Fibroblast of the conjunctiva (primary cell): ENCODE results near the gene NIPAL3.

Source experiments
- DNase-seq: peaks from one replicate; pipeline ENCODE4 v3.0.0-alpha.2; 2010; ENCODE audit warnings: low read depth

NIPAL3 gene

DNA sequence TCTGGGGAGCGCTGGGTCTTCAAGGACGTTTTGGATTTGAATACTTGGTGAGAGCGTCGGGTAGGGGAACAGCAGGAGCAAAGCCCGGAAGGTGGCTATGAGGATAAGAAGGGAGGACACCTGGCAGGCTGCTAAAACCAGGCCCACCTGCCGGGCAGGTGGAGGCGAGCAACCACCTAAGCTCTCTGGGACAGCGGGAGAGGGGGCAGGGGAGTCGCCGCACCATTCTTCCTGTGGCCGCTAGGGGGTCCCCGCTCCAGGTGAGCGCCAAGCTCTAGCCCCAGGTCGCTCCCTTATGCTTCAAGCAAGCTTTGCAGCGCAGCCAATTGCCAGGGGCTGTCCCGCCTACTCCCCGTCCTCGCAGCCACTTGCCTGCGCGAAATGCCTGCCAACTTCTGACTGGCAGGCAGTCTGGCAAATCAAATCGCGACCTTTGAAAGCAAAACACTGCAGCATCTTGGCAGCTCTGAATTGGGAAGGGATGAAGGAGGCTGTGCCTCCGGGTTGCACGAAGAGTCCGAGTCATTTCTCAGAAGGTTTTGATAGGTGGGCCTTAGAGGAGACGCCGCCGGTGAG is at the start of gene NIPAL3:
Gene NIPAL3, plus strand, starts transcription at position 469 of the 576 bp plus-strand sequence. CDS start 3,746 bp downstream, outside the sequence.
- DNase-seq: peak; percentile 98

DNA sequence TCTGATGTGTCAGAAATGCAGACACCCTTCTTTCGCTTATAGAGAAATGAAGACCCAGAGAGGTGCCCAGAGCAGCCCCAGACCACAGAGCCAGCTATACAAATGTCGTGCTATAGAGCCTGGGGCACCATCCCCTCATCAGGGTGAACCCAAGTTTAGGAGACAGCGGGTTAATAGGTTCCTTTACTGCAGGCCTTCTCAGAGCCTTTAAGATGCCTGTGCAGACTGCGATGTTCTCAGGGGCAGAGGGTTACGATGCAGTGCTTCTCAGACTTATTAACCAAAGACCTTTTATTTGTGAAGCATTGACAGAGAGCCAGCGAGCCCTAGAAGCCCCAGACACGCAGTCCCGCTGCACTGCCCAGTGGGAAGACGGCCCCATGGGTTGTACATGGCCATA is 48.9 kb upstream of the NIPAL3 start:
- no peak for DNase-seq

DNA sequence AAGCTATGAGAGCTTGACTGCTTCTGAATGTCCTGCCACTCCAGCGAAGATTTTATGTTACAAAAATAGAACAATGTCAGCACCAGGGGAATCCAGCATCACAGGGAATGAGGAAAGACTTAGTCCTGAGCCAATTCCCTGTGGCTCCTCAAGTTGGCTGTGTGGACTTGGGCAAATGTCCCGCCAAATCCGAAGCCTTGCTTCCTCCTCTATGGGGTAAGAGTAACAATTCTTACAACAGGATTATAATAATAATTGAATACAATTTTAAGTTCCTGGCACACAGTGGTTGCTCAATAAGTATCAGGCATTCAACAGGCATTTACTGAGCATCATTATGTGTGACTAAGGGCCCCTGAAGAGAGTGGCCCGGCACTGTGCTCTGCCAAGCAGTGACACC is 46.4 kb upstream of the NIPAL3 start:
- DNase-seq: no peak

DNA sequence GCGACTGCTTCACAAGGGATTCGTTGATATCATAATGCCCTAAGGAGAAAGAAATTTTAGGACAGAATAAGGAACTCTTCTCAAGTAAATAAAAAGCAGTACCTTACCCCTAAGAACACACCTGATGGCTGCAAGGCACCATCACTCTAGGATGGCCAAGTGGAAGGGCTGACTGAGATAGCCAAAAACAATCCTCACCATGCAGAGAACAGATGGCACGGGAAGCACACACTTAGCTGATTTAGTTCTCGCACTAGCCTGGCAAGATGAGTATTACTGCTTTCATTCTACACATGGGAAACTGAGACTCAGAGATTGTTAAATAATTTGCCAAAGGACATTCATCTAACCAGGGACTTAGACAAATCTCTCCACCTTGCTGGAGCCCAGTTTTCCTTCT is 45.8 kb upstream of the NIPAL3 start:
- DNase-seq: no peak

DNA sequence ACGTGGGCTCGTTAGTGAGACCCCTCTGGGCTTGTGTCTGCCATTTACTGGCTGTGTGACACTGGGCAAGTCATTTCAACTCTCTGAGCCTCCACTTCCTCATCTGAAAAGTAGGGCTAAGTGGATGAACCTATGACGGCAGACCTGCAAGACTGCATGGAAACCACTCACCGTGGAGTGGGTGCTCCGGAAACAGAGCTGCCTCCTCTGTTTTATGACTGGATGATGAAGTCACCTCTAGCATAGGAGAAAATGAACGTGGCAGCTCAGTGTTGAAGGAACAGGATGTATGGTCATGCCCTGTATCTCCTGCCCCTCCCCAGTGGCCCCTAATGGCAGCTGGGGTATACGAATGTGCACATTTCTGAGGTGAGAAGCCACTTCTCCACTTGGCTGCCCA is 42.6 kb upstream of the NIPAL3 start:
- DNase-seq: no peak

DNA sequence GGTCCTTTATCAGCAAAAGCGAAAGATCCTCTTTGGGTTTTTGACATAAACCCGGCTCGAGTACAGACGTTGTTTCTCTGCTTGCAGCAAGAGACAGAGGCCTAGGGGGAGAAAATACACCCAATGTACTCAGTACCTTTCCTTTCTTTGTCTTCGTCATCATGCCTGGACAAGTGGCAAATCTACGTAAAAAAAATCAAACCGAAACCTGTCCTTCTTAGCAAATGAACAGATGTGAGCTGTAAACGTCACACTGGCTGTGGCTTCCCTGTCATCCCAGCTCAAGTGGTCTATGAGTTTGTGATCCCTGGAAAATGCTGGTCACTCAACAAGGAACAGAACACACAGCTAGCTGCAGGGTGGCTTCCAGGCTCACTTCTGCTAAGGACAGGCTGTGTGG is 41.9 kb upstream of the NIPAL3 start:
- no peak for DNase-seq

DNA sequence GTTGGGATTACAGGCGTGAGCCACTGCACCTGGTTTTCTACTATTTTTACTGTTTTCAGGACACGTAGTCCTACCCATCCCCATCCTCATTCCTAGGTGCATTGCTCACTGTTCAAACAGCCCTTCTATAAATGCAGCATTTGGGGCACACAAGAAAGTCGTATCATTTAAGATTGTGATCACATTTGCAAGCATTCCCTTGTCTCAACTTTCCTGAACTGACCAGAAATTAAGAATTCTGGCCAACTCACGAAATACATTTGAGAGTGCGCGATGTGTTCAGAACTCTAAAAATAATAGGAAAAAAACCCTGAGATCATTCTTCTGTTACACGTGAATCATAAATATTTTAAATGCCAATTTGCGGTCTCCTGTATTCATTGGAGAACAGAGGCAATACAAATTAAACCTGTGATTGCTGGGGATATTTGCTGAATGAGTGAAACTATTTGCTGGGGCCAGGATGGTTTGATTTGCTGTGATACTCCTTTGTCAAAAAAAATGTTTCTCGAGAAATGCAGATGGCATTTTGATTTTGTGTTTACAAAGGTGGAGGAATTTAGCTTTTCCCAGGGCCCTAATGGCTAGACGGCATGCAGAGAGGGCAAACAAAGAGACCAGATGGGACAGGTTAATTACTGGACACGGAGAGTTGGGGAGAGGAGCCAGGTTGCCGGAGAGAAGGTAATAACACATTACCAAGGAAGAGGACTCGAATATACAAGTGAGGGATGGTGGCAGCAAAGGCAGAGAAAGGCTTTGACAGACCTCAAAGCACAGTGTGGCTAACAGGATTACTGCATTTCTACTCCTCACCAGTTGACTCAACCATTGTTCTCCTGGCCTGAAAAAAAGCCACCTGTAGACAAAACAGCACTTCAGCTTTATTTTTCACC is 40.5 kb upstream of the NIPAL3 start:
- no peak for DNase-seq

DNA sequence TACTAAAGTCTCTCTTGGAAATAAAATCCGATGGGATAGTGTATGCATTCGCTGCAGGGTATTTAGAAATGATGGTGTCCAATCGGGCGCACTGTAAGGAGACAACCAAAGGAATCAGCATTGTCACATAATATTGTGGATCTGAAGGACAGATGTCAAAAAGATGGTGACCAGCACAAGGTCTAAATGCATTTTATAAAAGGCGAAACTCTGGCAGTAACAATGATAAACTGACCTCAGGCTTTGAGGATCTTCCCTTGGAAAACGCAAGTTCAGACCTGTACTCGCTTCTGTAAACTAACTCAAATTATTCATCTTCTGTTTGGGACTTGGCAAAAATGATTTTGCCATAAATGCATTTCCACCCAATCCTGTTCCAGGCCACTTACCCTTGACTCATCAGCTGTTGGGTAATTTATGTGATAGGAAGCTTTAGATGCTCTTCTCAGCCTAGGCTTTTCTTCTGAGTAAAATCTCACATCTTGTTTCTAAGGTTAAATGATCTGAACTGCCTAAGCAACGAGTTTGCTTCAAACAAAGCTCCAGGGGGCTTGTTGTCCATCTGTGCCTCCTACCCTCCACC is 35.8 kb upstream of the NIPAL3 start:
- DNase-seq: no peak

DNA sequence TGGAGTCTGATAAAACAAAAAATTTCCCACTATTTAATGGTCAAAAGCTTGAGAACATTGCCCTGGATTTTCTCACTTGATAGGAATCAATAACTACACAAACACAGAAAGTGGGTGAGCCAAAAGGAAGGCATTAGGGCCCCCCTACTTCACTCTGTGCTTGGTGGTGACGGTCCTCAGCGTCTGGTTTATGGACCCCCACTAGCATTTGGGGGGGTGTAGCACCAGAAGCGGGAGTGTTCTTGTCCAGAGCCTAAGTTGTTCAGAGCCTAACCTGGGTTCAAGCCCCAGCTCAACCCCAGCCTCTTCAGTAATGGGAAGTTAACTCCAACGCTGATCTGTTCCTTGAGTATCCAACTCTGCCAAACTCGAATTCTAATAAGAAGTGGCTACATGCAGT is 35.1 kb upstream of the NIPAL3 start:
- no peak for DNase-seq

DNA sequence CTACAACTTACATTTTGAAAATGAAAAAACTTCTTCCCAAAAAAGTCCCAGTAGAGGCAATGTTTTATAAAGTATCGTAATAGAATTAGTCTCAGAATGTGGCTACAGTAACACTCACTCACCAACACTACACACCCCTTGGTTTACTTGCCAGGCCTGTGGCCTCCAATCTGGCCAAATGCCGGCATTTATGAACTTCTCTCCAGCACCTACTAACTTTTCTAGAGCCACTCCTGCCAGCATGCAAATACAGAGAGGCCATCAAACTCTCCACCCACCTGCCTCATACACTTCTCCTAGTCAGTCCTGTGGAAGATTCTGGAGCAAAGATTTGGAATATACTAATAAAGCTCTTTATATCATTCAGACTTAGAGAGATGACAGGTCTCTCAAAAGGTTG is 34.3 kb upstream of the NIPAL3 start:
- DNase-seq: no peak

DNA sequence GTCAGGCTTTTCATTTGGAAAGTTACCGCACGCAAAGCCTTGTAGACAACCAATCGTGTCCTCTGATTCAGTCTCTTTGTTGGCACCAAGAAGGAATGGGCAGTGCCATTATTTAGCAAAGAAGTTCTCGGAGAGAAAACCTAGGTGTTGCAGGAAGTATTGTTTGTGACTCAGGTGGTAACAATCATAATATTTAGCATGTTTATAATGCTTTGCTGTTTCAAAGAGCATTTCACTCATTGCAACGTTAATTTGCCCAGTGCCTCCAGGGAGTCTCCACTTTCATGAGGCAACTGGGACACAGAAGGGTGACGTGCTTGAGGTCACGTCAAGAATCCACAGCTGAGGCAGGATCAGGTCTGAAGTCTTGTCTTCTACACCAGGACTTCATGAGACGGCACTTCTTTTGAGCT is 33.4 kb upstream of the NIPAL3 start:
- no peak for DNase-seq

DNA sequence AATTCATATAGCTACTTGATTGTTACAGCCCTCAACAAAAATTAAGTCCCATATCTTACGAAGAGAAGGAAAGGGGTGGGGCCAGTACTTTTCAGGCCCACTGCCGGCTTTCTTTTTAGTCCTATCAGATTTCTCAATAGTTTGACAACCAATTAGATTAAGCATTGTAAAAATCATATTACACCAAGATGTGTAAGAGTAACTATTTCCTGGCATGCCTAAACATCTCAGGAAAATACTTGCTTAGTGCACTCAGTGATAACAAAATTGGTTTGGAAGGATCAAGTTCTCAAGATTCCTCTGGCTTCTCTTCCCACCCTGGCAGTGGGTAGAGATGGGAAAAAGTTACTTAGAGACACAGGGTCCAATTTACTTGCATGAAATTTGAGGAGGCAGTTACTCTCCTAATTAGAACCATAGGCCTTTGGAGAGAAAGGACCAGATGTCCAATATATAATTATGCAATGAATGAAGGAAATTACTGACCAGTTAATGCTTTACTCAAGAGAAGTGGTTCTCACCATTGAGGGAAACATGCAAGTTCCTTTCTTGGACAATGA is 32.1 kb upstream of the NIPAL3 start:
- DNase-seq: no peak

DNA sequence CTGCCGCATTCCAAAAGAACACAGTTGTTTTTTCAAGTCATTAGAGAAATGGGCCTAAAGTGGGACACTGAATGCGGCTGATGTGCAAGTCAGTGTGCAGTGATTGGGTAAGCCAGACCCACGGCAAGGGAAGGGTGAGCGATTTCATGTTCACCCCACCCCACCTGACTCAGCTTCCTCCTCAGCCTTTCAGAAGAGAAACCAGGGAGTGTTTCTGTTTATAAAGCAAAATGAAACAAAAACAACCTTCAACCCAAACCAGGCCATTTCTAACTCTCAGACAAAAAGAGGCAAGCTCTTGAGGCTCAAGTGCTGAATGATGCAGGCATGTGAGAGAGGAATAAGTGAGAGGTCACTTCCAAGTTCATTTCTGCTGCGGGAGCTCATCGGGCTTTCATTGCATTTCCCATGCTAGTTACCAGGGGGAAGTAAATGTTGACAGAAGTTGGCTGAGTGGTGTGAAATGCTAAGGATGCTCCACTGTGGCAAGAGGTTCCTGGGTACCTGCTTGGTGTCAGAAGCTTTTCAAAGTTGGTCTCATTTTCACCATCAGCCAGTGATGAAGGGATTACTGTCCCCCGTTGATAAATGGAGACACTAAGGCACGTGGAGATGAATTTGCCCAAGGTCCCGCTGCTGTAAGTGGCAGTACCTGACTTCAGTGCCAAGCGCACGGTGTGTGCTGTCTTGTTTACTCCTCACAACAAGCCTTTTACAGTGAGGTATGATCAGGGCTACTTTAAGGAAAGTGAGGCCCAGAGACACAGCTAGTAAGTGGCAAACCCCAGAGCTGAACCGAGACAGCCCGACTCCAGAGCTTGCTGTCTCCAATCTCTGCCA is 31.1 kb upstream of the NIPAL3 start:
- peak; percentile 46 for DNase-seq

DNA sequence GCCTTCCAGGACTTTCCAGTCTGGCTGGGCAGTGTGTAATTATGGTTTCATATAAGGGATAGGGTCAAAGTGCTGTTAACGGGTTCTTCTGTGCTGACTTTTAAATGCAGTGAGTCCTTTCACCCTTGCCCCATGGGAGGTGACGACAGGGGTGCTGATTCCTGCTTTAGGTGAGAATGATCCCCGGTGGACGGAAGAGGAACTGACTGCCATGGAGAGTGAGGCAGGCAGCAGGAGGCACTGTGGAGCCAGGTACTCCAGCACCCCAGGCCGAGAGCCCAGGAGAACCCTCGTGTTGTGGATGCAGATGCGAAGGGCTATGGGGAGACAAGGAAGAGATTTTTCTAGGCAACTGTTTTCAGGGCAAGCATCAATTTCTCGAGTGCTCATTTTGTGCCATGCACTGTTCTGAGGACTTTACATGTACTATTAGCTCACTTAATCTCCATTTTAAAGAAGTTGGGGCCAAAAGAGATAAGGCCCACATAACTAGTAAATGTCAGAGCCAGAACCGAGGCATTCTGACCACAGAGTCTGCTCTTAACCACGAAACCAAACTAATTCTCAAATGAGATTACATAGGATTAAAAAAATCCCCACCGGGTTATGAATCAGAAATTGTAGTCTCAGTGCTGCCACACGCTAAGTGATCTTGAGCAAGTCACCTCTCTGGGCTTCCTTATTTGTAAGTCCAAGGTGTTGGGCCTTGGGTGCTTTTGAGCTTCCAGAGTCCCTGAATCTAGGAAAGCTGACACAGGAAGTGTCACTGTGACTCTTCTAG is 30.3 kb upstream of the NIPAL3 start:
- DNase-seq: no peak

DNA sequence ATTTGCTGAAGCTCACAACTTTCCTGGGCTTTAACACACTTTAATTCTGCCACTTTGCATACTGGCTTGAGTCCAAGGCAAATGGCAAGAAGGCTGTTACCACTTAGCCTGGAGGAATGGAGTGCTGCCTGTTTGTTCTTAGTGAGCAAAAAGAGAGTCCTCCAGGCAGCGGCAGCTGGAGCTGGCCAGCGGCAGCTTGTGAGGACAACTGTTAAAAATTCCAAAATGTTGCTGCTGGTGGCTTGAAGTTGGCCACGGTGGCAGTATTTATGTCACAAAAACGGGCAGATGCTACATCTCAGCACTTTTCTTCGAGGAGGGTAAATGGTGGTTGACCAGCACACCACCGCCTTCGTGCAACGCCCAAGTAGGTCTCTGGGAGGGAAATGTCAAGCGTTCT is 29.4 kb upstream of the NIPAL3 start:
- no peak for DNase-seq

DNA sequence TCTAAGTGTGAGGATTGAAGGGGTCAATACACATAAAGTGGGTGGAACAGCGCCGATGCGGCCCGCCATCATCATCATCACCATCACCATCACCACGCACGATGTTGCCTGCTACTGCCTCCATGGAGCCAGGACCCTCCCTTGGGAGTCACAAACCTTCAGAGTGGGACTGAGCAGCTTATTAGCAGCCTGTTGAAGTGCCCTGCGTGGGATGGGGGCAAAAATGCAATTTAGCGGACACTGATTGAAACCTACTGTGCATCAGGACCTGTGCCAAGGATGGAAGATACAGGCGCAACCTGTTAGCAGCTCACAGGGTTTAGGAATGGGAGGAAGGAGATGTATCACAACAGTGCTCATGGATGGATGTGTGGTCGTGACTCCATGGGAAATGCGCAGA is 28.7 kb upstream of the NIPAL3 start:
- DNase-seq: no peak

DNA sequence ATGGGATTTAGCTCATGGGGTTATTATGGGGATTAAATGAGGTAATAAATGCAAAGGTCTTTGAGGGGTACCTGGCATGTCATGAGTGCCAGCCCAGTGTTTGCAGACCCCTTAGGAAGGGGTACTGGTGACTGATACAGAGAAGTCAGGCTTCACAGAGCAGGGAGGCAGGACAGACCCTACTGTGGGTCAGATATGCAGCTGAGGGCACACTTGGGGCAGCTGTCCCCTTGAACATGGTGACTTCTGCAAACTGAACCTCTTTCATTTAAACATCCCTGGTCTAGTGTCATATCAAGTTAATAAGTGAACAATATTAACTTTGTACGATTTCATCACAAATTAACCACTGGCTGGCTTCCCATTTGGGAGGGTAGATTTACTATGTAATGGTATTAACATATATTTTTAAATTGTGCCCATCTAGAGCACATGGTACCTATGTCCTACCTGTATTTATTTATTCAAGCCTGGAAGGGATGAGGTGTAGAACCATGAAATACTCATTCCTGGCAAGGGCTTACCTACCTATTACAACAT is 27.9 kb upstream of the NIPAL3 start:
- no peak for DNase-seq

DNA sequence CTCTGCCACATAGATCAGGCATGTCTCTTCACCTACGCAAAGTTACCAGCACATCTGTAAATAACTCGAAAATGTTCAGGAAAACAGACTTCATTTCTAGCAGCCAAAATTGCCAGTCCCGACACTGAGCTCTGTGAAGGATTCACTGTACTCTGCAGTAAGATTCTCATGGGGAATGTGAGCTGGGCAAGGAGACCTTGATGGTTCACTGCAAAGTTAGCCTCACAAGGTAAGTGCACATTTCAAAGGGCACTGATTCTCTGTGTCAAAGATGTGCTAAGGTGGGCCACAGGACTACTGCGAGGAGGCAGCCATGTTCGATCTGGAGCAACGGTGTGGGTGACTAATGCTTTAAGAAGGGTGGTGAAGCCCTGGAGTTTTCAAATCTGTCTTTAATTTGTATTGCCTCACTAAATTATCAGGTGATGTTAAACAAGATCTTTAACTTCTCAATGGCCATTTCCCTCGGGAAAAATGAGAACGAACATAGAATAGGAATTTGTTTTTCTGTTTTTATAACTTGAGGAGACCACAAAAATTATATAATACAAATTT is 27.2 kb upstream of the NIPAL3 start:
- DNase-seq: no peak

DNA sequence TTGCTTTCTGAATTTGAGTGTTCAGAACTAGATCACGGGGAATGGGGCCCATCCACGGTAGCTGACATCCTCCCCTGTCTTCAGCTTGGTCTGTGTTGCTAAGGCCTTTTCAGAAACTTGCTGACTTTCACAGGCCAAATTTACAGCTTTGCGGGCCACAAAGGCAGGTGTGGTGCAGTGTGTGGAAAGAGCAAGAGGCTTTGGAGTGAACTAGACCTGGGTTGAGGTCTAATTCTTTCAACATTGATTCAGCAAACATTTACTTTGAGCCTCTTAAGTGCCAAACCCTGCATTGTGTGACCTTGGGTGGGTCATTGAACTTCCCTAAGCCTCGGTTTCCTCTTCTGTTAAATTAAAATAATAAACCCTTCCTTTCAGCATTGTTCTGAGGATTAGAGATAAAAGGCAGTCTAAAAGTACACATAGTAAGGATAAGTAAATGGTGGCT is 26.3 kb upstream of the NIPAL3 start:
- no peak for DNase-seq

DNA sequence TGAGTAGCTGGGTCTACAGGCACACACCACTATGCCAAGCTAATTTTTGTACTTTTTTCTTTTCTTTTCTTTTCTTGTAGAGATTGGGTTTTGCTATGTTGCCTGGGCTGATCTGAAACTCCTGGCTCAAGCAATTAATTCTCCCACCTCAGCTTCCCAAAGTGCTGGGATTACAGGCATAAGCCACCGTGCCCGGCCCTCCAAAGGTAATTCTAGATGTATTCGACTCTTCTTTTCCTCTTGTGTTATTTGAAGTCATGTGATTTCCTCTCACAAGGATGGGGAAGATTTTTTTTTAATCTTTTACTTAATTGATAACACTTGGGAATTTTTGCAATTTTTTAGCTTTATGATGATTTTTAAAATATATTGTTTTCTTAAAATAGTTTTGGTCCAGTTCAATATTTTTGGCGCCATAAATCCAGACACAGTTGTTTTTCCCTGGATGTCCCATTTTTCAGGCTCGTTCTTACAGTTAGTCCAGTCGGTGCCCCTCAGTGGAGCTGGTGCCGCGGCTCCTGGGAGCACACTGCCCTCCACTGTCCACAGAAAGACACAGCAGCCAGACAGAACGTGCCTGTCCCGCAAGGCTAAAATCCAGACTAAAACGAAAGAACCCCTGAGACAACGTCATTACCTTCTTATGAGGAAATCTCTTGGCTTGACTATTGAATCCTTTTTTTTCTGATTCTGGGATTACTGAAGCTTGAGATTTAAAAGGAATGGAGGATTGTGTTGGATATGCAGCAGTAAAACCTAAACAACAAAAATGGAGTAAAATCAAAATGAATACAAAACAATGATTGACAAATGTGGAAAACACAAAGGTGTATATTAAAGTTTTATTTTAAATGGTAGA is 24.4 kb upstream of the NIPAL3 start:
- peak; percentile 86 for DNase-seq
